GM10847 (cell line): ENCODE results near the gene RAD51B.

Experiments used
- POLR2A ChIP-seq: IDR thresholded peaks from 2 replicates; pipeline ENCODE4 v1.6.1; 2011; ENCODE audit not compliant: insufficient read length; ENCODE audit errors: extremely low read depth

The RAD51B gene

GRCh38 chr14:68607867-68608573, 788.4 kb downstream of the RAD51B start:
- no peak for TF ChIP-seq POLR2A

GRCh38 chr14:68608574-68608962, 789.0 kb downstream of the RAD51B start:
- TF ChIP-seq POLR2A = no peak

GRCh38 chr14:68609012-68609411, 789.4 kb downstream of the RAD51B start:
- TF ChIP-seq POLR2A = no peak

GRCh38 chr14:68610251-68610793, 790.7 kb downstream of the RAD51B start:
- no peak for TF ChIP-seq POLR2A

GRCh38 chr14:68611599-68611998, 792.0 kb downstream of the RAD51B start:
- no peak for TF ChIP-seq POLR2A

- no peak for TF ChIP-seq POLR2A
These were observed 792.5 kb downstream of the RAD51B start for GRCh38 chr14:68612049-68612448.

- no peak for TF ChIP-seq POLR2A
These were observed 796.8 kb downstream of the RAD51B start for GRCh38 chr14:68616221-68616902.

- no peak for TF ChIP-seq POLR2A
These were observed 800.4 kb downstream of the RAD51B start for GRCh38 chr14:68619790-68620574.

GRCh38 chr14:68621400-68622365, 802.1 kb downstream of the RAD51B start:
- no peak for TF ChIP-seq POLR2A

GRCh38 chr14:68622856-68623255, 803.3 kb downstream of the RAD51B start:
- TF ChIP-seq POLR2A = no peak

GRCh38 chr14:68623307-68623706, 803.7 kb downstream of the RAD51B start:
- no peak for TF ChIP-seq POLR2A

- TF ChIP-seq POLR2A = no peak
These were observed 804.2 kb downstream of the RAD51B start for GRCh38 chr14:68623826-68624225.

- TF ChIP-seq POLR2A = no peak
These were observed 805.1 kb downstream of the RAD51B start for GRCh38 chr14:68624541-68625220.
